Measurements from ENCODE around the gene MB.

The MB gene

GRCh38 chr22:35620624-35621251 is 3.6 kb upstream of the MB start:
- DNase-seq (ENCODE audit: low spot score) (no peak), ATAC-seq (ENCODE audit: low read depth) (no peak)
- Histone ChIP-seq H3K27me3 (ENCODE audit: insufficient read depth, poor library complexity, severe bottlenecking) (no peaks in the 10 kb centered on the region), H3K27ac (ENCODE audit: poor library complexity, severe bottlenecking) (no peak overlapping the region), H3K4me1 (ENCODE audit: insufficient read depth, poor library complexity, severe bottlenecking) (peaks cover 7% of the 10 kb centered on the region), H3K36me3 (ENCODE audit: low read depth) (no peaks in the 10 kb centered on the region), H3K4me3 (ENCODE audit: severe bottlenecking) (no peak overlapping the region), H3K9me3 (ENCODE audit: severe bottlenecking) (no peaks in the 10 kb centered on the region)
- no peak for TF ChIP-seq CTCF (IDR thresholded peaks at IDR 0.05; ENCODE audit: poor library complexity, severe bottlenecking)

GRCh38 chr22:35619336-35620094 is 2.4 kb upstream of the MB start:
- Histone ChIP-seq H3K9me3 (ENCODE audit: severe bottlenecking) (no peaks in the 10 kb centered on the region), H3K27me3 (ENCODE audit: insufficient read depth, poor library complexity, severe bottlenecking) (no peaks in the 10 kb centered on the region), H3K4me1 (ENCODE audit: insufficient read depth, poor library complexity, severe bottlenecking) (peaks cover 7% of the 10 kb centered on the region), H3K27ac (ENCODE audit: poor library complexity, severe bottlenecking) (no peak overlapping the region), H3K4me3 (ENCODE audit: severe bottlenecking) (no peak overlapping the region), H3K36me3 (ENCODE audit: low read depth) (no peaks in the 10 kb centered on the region)
- ATAC-seq (ENCODE audit: low read depth) (no peak), DNase-seq (ENCODE audit: low spot score) (no peak)
- no peak for TF ChIP-seq CTCF (IDR thresholded peaks at IDR 0.05; ENCODE audit: poor library complexity, severe bottlenecking)

- Histone ChIP-seq H3K4me3 (ENCODE audit: severe bottlenecking) (no peak overlapping the region), H3K27ac (ENCODE audit: poor library complexity, severe bottlenecking) (no peak overlapping the region), H3K36me3 (ENCODE audit: low read depth) (no peaks in the 10 kb centered on the region), H3K9me3 (ENCODE audit: severe bottlenecking) (no peaks in the 10 kb centered on the region), H3K4me1 (ENCODE audit: insufficient read depth, poor library complexity, severe bottlenecking) (peaks cover 7% of the 10 kb centered on the region), H3K27me3 (ENCODE audit: insufficient read depth, poor library complexity, severe bottlenecking) (no peaks in the 10 kb centered on the region)
- no peak for DNase-seq (ENCODE audit: low spot score)
- no peak for ATAC-seq (ENCODE audit: low read depth)
- TF ChIP-seq CTCF (IDR thresholded peaks at IDR 0.05; ENCODE audit: poor library complexity, severe bottlenecking): no peak
These were observed 1.5 kb upstream of the MB start for GRCh38 chr22:35618427-35619223.

GRCh38 chr22:35616043-35616442 is 1.1 kb downstream of the MB start:
- no peaks in the 10 kb centered on the region for H3K36me3 ChIP-seq (ENCODE audit: low read depth)
- DNase-seq (ENCODE audit: low spot score) (no peak), ATAC-seq (ENCODE audit: low read depth) (no peak)
- no peaks in the 10 kb centered on the region for H3K4me1 ChIP-seq (ENCODE audit: insufficient read depth, poor library complexity, severe bottlenecking)
- H3K4me3 ChIP-seq (ENCODE audit: severe bottlenecking): no peak overlapping the region
- TF ChIP-seq CTCF (IDR thresholded peaks at IDR 0.05; ENCODE audit: poor library complexity, severe bottlenecking): no peak
- H3K27ac ChIP-seq (ENCODE audit: poor library complexity, severe bottlenecking): no peak overlapping the region
- no peaks in the 10 kb centered on the region for H3K27me3 ChIP-seq (ENCODE audit: insufficient read depth, poor library complexity, severe bottlenecking)
- H3K9me3 ChIP-seq (ENCODE audit: severe bottlenecking): no peaks in the 10 kb centered on the region
